Measurements from ENCODE around the gene IRF6.

IRF6 gene

DNA sequence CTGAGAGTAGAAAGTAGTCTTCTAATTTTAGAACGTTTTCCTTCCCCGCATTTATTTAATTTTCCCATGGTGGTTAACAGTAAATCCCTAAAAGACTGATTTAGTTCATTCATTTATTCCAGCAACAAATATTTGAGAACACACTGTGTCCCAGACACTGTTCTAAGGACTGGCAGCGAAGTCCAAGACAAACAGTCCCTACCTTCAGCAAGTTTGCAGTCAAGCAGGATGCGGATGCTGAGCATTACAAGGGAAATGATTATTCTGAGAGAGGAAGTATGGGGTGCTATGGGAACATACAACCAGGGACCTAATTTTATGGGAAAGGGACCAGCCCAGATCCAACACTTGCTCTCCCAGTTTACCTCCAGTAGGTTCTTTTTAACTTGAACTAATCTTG is 20.4 kb downstream of the IRF6 start:
- H3K56ac ChIP-seq (ENCODE audit: low read length), result no peak overlapping the region
- peaks cover 4% of the 10 kb centered on the region for H3K79me1 ChIP-seq (ENCODE audit: low read length)
- H2BK120ac ChIP-seq (ENCODE audit: low read depth, low read length), result no peak overlapping the region
- H3K9ac ChIP-seq (ENCODE audit: low read length), result no peak overlapping the region
- no peak overlapping the region for H2BK15ac ChIP-seq (replicated peaks; ENCODE audit: low read depth)
- H3K4me1 ChIP-seq (ENCODE audit: control insufficient read depth, low read depth, low read length), result no peaks in the 10 kb centered on the region
- H2AK5ac ChIP-seq (ENCODE audit: low read length), result no peak overlapping the region
- no peak overlapping the region for H3K23ac ChIP-seq (ENCODE audit: low read length)
- no peak overlapping the region for H3K4me3 ChIP-seq (ENCODE audit: low read length)
- H3K4me2 ChIP-seq (ENCODE audit: low read length), result no peak overlapping the region
- no peak overlapping the region for H4K5ac ChIP-seq (ENCODE audit: low read length)
- no peak overlapping the region for H2BK5ac ChIP-seq (ENCODE audit: low read length)
- H3K4ac ChIP-seq (ENCODE audit: low read depth, low read length), result no peak overlapping the region
- H3K79me2 ChIP-seq (ENCODE audit: control insufficient read depth, insufficient read depth, low read length), result no peaks in the 10 kb centered on the region
- no peak overlapping the region for H3K27ac ChIP-seq (ENCODE audit: low read depth, low read length)
- no peak overlapping the region for H3K18ac ChIP-seq (ENCODE audit: low read length)
- no peaks in the 10 kb centered on the region for H3K27me3 ChIP-seq (ENCODE audit: insufficient read depth, low read length, poor library complexity)
- H3K36me3 ChIP-seq (ENCODE audit: control insufficient read depth, insufficient read depth, low read length), result no peaks in the 10 kb centered on the region
- peak overlapping the region; percentile 99 for H4K8ac ChIP-seq (ENCODE audit: low read depth, low read length)
- WGBS (ENCODE audit: extremely low coverage, insufficient coverage, low lambda C conversion rate), result no CpG with 5 or more reads among the region's 4 CpGs
- no peak for DNase-seq

DNA sequence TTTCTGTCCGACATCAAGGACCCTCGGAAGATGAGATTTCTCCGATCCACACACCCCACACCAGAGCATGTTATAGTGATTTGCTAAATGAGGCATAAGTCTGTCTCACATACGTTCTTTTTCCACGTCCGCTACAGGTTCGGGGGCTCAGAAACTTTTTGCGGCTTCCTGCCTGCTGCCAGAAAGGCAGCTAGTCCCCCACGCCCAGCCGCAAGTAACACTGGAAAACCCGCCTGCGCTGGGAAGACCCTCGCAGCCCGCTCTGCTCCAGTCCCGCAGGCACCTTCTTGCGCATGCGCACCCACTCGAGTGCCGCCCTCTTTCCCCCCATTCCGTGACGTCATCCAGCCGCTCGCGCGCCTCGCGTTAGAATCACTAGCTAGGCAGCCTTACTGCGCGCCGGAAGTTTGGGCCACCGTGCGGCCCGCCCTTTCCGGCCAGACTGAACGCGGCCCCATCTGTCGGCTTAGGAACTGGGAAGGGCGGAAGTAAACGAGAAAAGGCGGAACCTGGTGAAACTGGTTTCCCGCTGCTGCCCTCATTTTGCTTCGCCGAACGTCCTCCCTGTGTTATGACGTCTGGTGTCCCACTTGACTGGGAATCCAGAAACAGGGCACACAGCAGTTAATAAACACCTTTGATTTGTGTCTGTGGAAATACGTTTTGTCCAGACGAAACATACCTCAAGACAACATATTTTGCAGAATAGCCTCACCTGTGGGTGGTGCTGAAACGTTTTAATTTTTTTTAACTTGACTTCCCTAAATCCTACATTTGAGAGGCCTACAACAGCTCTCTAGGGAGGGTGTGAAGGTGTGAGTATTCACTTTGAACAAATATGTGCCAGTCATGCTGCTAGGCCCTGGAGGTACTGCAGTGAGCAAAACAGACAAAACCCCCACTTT is 21.4 kb downstream of the IRF6 start, which contains the start of gene C1orf74:
Gene C1orf74, minus strand, starts transcription at position 295 of the 905 bp plus-strand sequence. CDS start 925 bp downstream, outside the sequence.
- Histone ChIP-seq H3K4me3 (ENCODE audit: low read length) (peak within 1 kb of the TSS; percentile 98), H3K79me2 (ENCODE audit: control insufficient read depth, insufficient read depth, low read length) (no peaks in the 10 kb centered on the region), H4K5ac (ENCODE audit: low read length) (peak within 1 kb of the TSS; percentile 99), H3K56ac (ENCODE audit: low read length) (peak within 1 kb of the TSS; percentile 96), H3K4ac (ENCODE audit: low read depth, low read length) (peak within 1 kb of the TSS; percentile 18), H2AK5ac (ENCODE audit: low read length) (no peak within 1 kb of the TSS), H3K9ac (ENCODE audit: low read length) (peak within 1 kb of the TSS; percentile 99), H4K8ac (ENCODE audit: low read depth, low read length) (peak within 1 kb of the TSS; percentile 99), H3K4me2 (ENCODE audit: low read length) (peak within 1 kb of the TSS; percentile 91), H3K18ac (ENCODE audit: low read length) (no peak within 1 kb of the TSS), H3K23ac (ENCODE audit: low read length) (no peak within 1 kb of the TSS), H3K4me1 (ENCODE audit: control insufficient read depth, low read depth, low read length) (no peaks in the 10 kb centered on the region), H3K36me3 (ENCODE audit: control insufficient read depth, insufficient read depth, low read length) (no peaks in the 10 kb centered on the region), H3K27me3 (ENCODE audit: insufficient read depth, low read length, poor library complexity) (no peaks in the 10 kb centered on the region), H2BK5ac (ENCODE audit: low read length) (peak within 1 kb of the TSS; percentile 77), H3K79me1 (ENCODE audit: low read length) (peaks cover 4% of the 10 kb centered on the region), H2BK120ac (ENCODE audit: low read depth, low read length) (no peak within 1 kb of the TSS), H3K27ac (ENCODE audit: low read depth, low read length) (no peak within 1 kb of the TSS), H2BK15ac (replicated peaks; ENCODE audit: low read depth) (no peak within 1 kb of the TSS)
- WGBS (ENCODE audit: extremely low coverage, insufficient coverage, low lambda C conversion rate), result no CpG with 5 or more reads among the region's 48 CpGs
- DNase-seq, result peak; percentile 99

DNA sequence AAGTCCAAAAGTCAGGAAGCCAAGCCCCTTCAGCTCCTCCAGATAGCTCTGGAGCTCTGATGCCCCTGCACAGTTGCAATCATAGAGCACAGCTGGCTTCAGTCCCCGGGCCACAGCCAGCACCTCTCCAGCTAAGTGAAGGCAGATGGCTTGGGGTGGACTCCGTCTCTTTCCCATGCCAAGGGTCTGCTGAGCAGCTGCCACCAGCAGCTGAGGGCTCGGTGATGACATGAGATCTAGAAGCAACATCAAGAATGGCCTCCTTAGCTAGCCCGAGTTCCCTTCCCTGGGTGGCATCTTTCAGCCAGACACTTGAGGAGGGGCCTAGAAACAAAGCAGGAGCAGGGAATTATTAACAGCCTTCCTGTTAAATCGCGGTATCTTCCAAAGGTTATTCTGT is 22.6 kb downstream of the IRF6 start:
- Histone ChIP-seq H4K5ac (ENCODE audit: low read length) (no peak overlapping the region), H2BK15ac (replicated peaks; ENCODE audit: low read depth) (no peak overlapping the region), H2BK5ac (ENCODE audit: low read length) (no peak overlapping the region), H3K4me2 (ENCODE audit: low read length) (peak overlapping the region; percentile 91), H2AK5ac (ENCODE audit: low read length) (no peak overlapping the region), H3K27ac (ENCODE audit: low read depth, low read length) (no peak overlapping the region), H2BK120ac (ENCODE audit: low read depth, low read length) (no peak overlapping the region), H3K27me3 (ENCODE audit: insufficient read depth, low read length, poor library complexity) (no peaks in the 10 kb centered on the region), H3K9ac (ENCODE audit: low read length) (peak overlapping the region; percentile 99), H3K4me1 (ENCODE audit: control insufficient read depth, low read depth, low read length) (no peaks in the 10 kb centered on the region), H3K23ac (ENCODE audit: low read length) (no peak overlapping the region), H3K79me1 (ENCODE audit: low read length) (peaks cover 4% of the 10 kb centered on the region), H3K79me2 (ENCODE audit: control insufficient read depth, insufficient read depth, low read length) (no peaks in the 10 kb centered on the region), H3K4me3 (ENCODE audit: low read length) (no peak overlapping the region), H3K4ac (ENCODE audit: low read depth, low read length) (no peak overlapping the region), H3K18ac (ENCODE audit: low read length) (no peak overlapping the region), H3K36me3 (ENCODE audit: control insufficient read depth, insufficient read depth, low read length) (no peaks in the 10 kb centered on the region), H3K56ac (ENCODE audit: low read length) (peak overlapping the region; percentile 47), H4K8ac (ENCODE audit: low read depth, low read length) (no peak overlapping the region)
- no CpG with 5 or more reads among the region's 6 CpGs for WGBS (ENCODE audit: extremely low coverage, insufficient coverage, low lambda C conversion rate)
- no peak for DNase-seq

DNA sequence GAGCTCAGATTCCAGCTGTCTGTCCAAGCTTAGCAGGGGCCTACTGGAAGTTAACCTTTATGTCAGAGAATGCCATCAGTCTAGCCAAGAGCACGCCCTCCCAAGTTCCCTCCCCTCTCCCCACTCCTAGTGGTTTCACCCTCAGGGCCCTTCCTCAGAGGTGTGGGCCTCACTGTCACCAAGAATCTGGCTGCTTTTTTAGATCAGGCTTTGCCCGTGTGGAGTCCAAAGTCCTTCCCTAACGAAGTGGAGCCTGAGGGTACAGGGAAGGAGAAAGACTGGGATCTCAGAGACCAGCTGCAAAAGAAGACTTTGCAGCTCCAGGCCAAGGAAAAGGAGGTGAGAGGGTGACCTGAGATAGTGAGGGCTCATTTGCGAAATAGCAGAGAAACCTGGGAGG is 25.7 kb downstream of the IRF6 start:
- H3K36me3 ChIP-seq (ENCODE audit: control insufficient read depth, insufficient read depth, low read length), result no peaks in the 10 kb centered on the region
- no peaks in the 10 kb centered on the region for H3K27me3 ChIP-seq (ENCODE audit: insufficient read depth, low read length, poor library complexity)
- no peak overlapping the region for H3K18ac ChIP-seq (ENCODE audit: low read length)
- H2BK120ac ChIP-seq (ENCODE audit: low read depth, low read length), result no peak overlapping the region
- H3K4me2 ChIP-seq (ENCODE audit: low read length), result no peak overlapping the region
- no peak overlapping the region for H2AK5ac ChIP-seq (ENCODE audit: low read length)
- H3K23ac ChIP-seq (ENCODE audit: low read length), result no peak overlapping the region
- H4K5ac ChIP-seq (ENCODE audit: low read length), result no peak overlapping the region
- DNase-seq, result peak; percentile 7
- H3K4me3 ChIP-seq (ENCODE audit: low read length), result no peak overlapping the region
- no peak overlapping the region for H3K9ac ChIP-seq (ENCODE audit: low read length)
- H3K27ac ChIP-seq (ENCODE audit: low read depth, low read length), result no peak overlapping the region
- WGBS (ENCODE audit: extremely low coverage, insufficient coverage, low lambda C conversion rate), result no CpG with 5 or more reads among the region's 4 CpGs
- H2BK15ac ChIP-seq (replicated peaks; ENCODE audit: low read depth), result no peak overlapping the region
- H4K8ac ChIP-seq (ENCODE audit: low read depth, low read length), result no peak overlapping the region
- H2BK5ac ChIP-seq (ENCODE audit: low read length), result no peak overlapping the region
- H3K79me1 ChIP-seq (ENCODE audit: low read length), result peaks cover 4% of the 10 kb centered on the region
- no peak overlapping the region for H3K4ac ChIP-seq (ENCODE audit: low read depth, low read length)
- no peak overlapping the region for H3K56ac ChIP-seq (ENCODE audit: low read length)
- no peaks in the 10 kb centered on the region for H3K79me2 ChIP-seq (ENCODE audit: control insufficient read depth, insufficient read depth, low read length)
- no peaks in the 10 kb centered on the region for H3K4me1 ChIP-seq (ENCODE audit: control insufficient read depth, low read depth, low read length)

DNA sequence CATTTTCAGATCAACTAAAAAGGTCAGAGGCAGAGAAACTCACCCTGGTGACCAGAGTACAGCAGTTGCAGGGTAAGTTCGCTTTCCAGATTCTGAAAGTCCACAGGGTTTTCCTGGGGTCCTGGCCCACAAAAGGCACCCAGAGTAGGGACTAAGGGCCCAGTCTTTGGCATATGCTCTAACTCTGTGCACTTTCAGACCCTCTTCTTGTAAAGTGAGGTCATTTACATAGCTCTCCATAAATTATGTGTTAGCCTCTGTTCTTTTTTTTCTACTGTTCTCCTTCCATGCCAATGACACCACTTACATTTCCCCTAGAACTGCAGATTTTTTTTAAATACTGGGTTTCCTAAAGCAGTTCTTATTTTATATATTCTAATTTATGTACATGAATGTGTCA is 27.8 kb downstream of the IRF6 start:
- Histone ChIP-seq H3K79me1 (ENCODE audit: low read length) (peaks cover under 1% of the 10 kb centered on the region), H3K18ac (ENCODE audit: low read length) (no peak overlapping the region), H3K27ac (ENCODE audit: low read depth, low read length) (no peak overlapping the region), H3K4me1 (ENCODE audit: control insufficient read depth, low read depth, low read length) (no peaks in the 10 kb centered on the region), H2BK5ac (ENCODE audit: low read length) (no peak overlapping the region), H3K27me3 (ENCODE audit: insufficient read depth, low read length, poor library complexity) (no peaks in the 10 kb centered on the region), H3K4me2 (ENCODE audit: low read length) (no peak overlapping the region), H2BK15ac (replicated peaks; ENCODE audit: low read depth) (no peak overlapping the region), H3K36me3 (ENCODE audit: control insufficient read depth, insufficient read depth, low read length) (no peaks in the 10 kb centered on the region), H3K23ac (ENCODE audit: low read length) (no peak overlapping the region), H2AK5ac (ENCODE audit: low read length) (no peak overlapping the region), H3K4ac (ENCODE audit: low read depth, low read length) (no peak overlapping the region), H3K4me3 (ENCODE audit: low read length) (no peak overlapping the region), H3K9ac (ENCODE audit: low read length) (no peak overlapping the region), H2BK120ac (ENCODE audit: low read depth, low read length) (no peak overlapping the region), H3K56ac (ENCODE audit: low read length) (no peak overlapping the region), H4K5ac (ENCODE audit: low read length) (no peak overlapping the region), H4K8ac (ENCODE audit: low read depth, low read length) (no peak overlapping the region), H3K79me2 (ENCODE audit: control insufficient read depth, insufficient read depth, low read length) (no peaks in the 10 kb centered on the region)
- no peak for DNase-seq
- WGBS (ENCODE audit: extremely low coverage, insufficient coverage, low lambda C conversion rate), result no CpG with 5 or more reads among the region's 1 CpG

Measured in mesendoderm (in vitro differentiated cells).